Gastrocnemius medialis (tissue), 4 donors: Measurements from ENCODE around the gene NFIC. TPM values are rescaled to one million over a fixed set of nuclear protein-coding genes. Genes with fewer than 3 reads are reported as not detected.

ENCODE experiments used
- ATAC-seq, 2 donors: fragments of 150-250 bp; one replicate each; pipeline ENCODE4 v1.9.1; 2016
- DNase-seq, 2 donors: peaks; one replicate each; pipeline ENCODE4 v3.0.0-alpha.2; 2019
- H3K27ac ChIP-seq, 4 donors: fragments of 200-600 bp; sonication (generic); 1 replicate in 1 of 4; 2 replicates in 3 of 4; pipeline ENCODE4 v1.5.1; 2016 to 2018; ENCODE audit warnings: mild to moderate bottlenecking in 2 of 4, moderate library complexity in 1 of 4
- H3K27me3 ChIP-seq, 3 donors: fragments of 200-600 bp; sonication (generic) in 2 of 3; 1 replicate in 1 of 3; 2 replicates in 2 of 3; pipeline versions ENCODE4 v1.5.1 to v1.6.0; 2016 to 2019; ENCODE audit warnings: mild to moderate bottlenecking in 1 of 3, moderate library complexity in 1 of 3
- H3K36me3 ChIP-seq, 2 donors: fragments of 200-600 bp; sonication (generic) in 1 of 2; one replicate each; pipeline ENCODE4 v1.5.1; 2017 to 2018
- H3K4me1 ChIP-seq, 2 donors: fragments of 200-600 bp; sonication (generic) in 1 of 2; one replicate each; pipeline ENCODE4 v1.5.1; 2016 to 2017; ENCODE audit warnings: mild to moderate bottlenecking in 2 of 2
- H3K4me3 ChIP-seq, 4 donors: fragments of 200-600 bp; sonication (generic) in 3 of 4; 1 replicate in 1 of 4; 2 replicates in 3 of 4; pipeline ENCODE4 v1.5.1; 2016 to 2019; ENCODE audit warnings: mild to moderate bottlenecking in 2 of 4
- H3K9me3 ChIP-seq, 3 donors: fragments of 200-600 bp; sonication (generic) in 2 of 3; 1 replicate in 1 of 3; 2 replicates in 2 of 3; pipeline ENCODE4 v1.5.1; 2016 to 2019
- CTCF ChIP-seq, 5 experiments: fragments of 450-650 bp in 3 of 5; fragments of 200-600 bp in 2 of 5; sonication (generic) in 2 of 5; IDR thresholded peaks in 4 of 5; conservative IDR thresholded peaks in 1 of 5; 1 replicate in 4 of 5; 2 replicates in 1 of 5; pipeline ENCODE4 v1.5.1; 2016 to 2019; ENCODE audit warnings: antibody characterized with exemption in 5 of 5, mild to moderate bottlenecking in 3 of 5, moderate library complexity in 3 of 5
- POLR2A ChIP-seq, 2 donors: fragments of 450-650 bp; IDR thresholded peaks; one replicate each; pipeline ENCODE4 v1.6.1; 2017; ENCODE audit warnings: antibody characterized with exemption in 2 of 2, mild to moderate bottlenecking in 2 of 2, moderate library complexity in 2 of 2
- in situ Hi-C, 4 donors: fragments of 200-750 bp; cut with MboI; loops; one replicate each; pipeline versions ENCODE4 v1.15.0 to v1.8.0; 2017; ENCODE audit warnings: low sequenced_read_pairs in 4 of 4
- intact Hi-C: fragments of 100-400 bp; cut with DNase I; formaldehyde crosslinking; loops from one replicate; pipeline ENCODE4 v1.15.1; 2023; ENCODE audit warnings: low total_unique reads
- total RNA-seq, 4 donors: library from RNA; depleted of rRNA; stranded (reverse); fragments of >200 nt; gene quantifications; one replicate each; pipeline versions ENCODE4 v1.1.0 to v1.2.3, GENCODE V29; 2016

The NFIC gene
- total RNA-seq, 4 donors from 2014 or later: 90.2 to 403 (median 348) TPM

- DNase-seq (no peak), ATAC-seq (no peak)
- no peaks in the 10 kb centered on the region for H3K36me3 ChIP-seq
- intact Hi-C loops (no loop called here), in situ Hi-C loops (loop anchor here in 3 of 4 donors (10.0 kb wide), 1 partner anchor 177 kb away; no protein-coding TSS in a partner anchor)
- H3K4me1 ChIP-seq: no peaks in the 10 kb centered on the region
- H3K9me3 ChIP-seq: no peaks in the 10 kb centered on the region
- no peak overlapping the region for H3K27ac ChIP-seq
- no peak overlapping the region for H3K4me3 ChIP-seq
- H3K27me3 ChIP-seq: peaks cover 45 to 61% (median 52%) of the 10 kb centered on the region in 3 donors
- TF ChIP-seq CTCF (IDR thresholded peaks at IDR 0.05 in 4 of 5, conservative IDR thresholded peaks at IDR 0.05 in 1 of 5) (no peak), POLR2A (IDR thresholded peaks at IDR 0.05) (no peak)
Measured at GRCh38 chr19:3481241-3482090, 115.1 kb downstream of the NFIC start.

GRCh38 chr19:3482507-3483225 is 116.3 kb downstream of the NFIC start:
- Histone ChIP-seq H3K27ac (no peak overlapping the region), H3K4me1 (no peaks in the 10 kb centered on the region), H3K9me3 (no peaks in the 10 kb centered on the region), H3K36me3 (no peaks in the 10 kb centered on the region), H3K4me3 (no peak overlapping the region), H3K27me3 (peaks cover 45 to 61% (median 52%) of the 10 kb centered on the region in 3 donors)
- ATAC-seq (no peak), DNase-seq (no peak)
- intact Hi-C loops: no loop called here
- in situ Hi-C loops: loop anchor here in 3 of 4 donors (10.0 kb wide), 1 partner anchor 178 kb away; no protein-coding TSS in a partner anchor
- TF ChIP-seq CTCF (IDR thresholded peaks at IDR 0.05 in 4 of 5, conservative IDR thresholded peaks at IDR 0.05 in 1 of 5): no peak
- TF ChIP-seq POLR2A (IDR thresholded peaks at IDR 0.05): no peak

GRCh38 chr19:3483226-3483628 is 116.8 kb downstream of the NFIC start, which contains the start of gene SMIM44:
SMIM44 (minus strand) TSS chr19:3483441; CDS start chr19:3483403, 38 bp downstream.
- DNase-seq (no peak), ATAC-seq (no peak)
- Histone ChIP-seq H3K9me3 (no peaks in the 10 kb centered on the region), H3K4me3 (no peak within 1 kb of the TSS), H3K27me3 (peaks cover 45 to 61% (median 52%) of the 10 kb centered on the region in 3 donors), H3K27ac (no peak within 1 kb of the TSS), H3K4me1 (no peaks in the 10 kb centered on the region), H3K36me3 (no peaks in the 10 kb centered on the region)
- no peak for TF ChIP-seq CTCF (IDR thresholded peaks at IDR 0.05 in 4 of 5, conservative IDR thresholded peaks at IDR 0.05 in 1 of 5)
- TF ChIP-seq POLR2A (IDR thresholded peaks at IDR 0.05): no peak
- in situ Hi-C loops (loop anchor here in 3 of 4 donors (10.0 kb wide), 1 partner anchor 178 kb away; no protein-coding TSS in a partner anchor), intact Hi-C loops (no loop called here)

- intact Hi-C loops (no loop called here), in situ Hi-C loops (no loop called here)
- H3K36me3 ChIP-seq: peaks cover 0 to 43% of the 10 kb centered on the region in 2 donors
- no peaks in the 10 kb centered on the region for H3K9me3 ChIP-seq
- DNase-seq (no peak), ATAC-seq (no peak)
- no peak overlapping the region for H3K27ac ChIP-seq
- no peaks in the 10 kb centered on the region for H3K27me3 ChIP-seq
- TF ChIP-seq CTCF (IDR thresholded peaks at IDR 0.05 in 4 of 5, conservative IDR thresholded peaks at IDR 0.05 in 1 of 5) (no peak), POLR2A (IDR thresholded peaks at IDR 0.05) (no peak)
- H3K4me1 ChIP-seq: no peaks in the 10 kb centered on the region
- H3K4me3 ChIP-seq: no peak overlapping the region
Measured at GRCh38 chr19:3491396-3492119, 125.2 kb downstream of the NFIC start.
